Omental fat pad (tissue), 4 donors: Measurements from ENCODE around the gene RANBP2. TPM values are rescaled to one million over a fixed set of nuclear protein-coding genes. Genes with fewer than 3 reads are reported as not detected.
A peak's percentile ranks its signal among the peaks of the same experiment; 100 is the strongest.

Experiments
- ATAC-seq: fragments of 150-250 bp; one replicate; pipeline ENCODE4 v1.9.1; 2016; ENCODE audit warnings: mild to moderate bottlenecking, moderate library complexity; ENCODE audit not compliant: low FRiP score
- DNase-seq: peaks from one replicate; pipeline ENCODE4 v3.0.0-alpha.2; 2019; ENCODE audit warnings: low spot score
- total RNA-seq, 4 donors: library from RNA; depleted of rRNA; stranded (reverse); fragments of >200 nt; gene quantifications; one replicate each; pipeline ENCODE4 v1.1.0, GENCODE V29; 2016
- TF ChIP-seq, protein P1 (sequence below), 3 donors: fragments of 450-650 bp; IDR thresholded peaks; one replicate each; pipeline ENCODE4 v1.5.1; 2016 to 2017; ENCODE audit warnings: antibody characterized with exemption in 3 of 3, mild to moderate bottlenecking in 3 of 3, moderate library complexity in 2 of 3

RANBP2 gene
- total RNA-seq, 4 donors from 2014 or later = 60.3 to 154 (median 83.4) TPM

DNA sequence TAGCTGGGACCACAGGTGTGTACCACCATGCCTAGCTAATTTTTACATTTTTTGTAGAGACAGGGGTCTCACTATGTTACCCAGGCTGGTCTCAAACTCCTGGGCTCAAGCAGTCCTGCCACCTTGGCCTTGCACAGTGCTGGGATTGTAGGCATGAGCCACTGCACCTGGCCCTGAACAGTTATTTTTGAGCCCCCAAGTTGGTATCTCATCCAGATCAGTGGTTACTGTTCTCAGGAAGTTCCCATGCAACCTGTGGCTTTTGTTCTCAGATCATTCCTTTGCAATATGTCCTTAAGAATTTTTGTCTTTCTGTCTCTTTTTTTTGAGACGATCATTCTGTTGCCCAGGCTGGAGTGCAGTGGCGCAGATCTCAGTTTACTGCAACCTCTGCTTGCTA lies 59.6 kb downstream of the RANBP2 start:
- ATAC-seq = no peak
- TF ChIP-seq, protein P1, sequence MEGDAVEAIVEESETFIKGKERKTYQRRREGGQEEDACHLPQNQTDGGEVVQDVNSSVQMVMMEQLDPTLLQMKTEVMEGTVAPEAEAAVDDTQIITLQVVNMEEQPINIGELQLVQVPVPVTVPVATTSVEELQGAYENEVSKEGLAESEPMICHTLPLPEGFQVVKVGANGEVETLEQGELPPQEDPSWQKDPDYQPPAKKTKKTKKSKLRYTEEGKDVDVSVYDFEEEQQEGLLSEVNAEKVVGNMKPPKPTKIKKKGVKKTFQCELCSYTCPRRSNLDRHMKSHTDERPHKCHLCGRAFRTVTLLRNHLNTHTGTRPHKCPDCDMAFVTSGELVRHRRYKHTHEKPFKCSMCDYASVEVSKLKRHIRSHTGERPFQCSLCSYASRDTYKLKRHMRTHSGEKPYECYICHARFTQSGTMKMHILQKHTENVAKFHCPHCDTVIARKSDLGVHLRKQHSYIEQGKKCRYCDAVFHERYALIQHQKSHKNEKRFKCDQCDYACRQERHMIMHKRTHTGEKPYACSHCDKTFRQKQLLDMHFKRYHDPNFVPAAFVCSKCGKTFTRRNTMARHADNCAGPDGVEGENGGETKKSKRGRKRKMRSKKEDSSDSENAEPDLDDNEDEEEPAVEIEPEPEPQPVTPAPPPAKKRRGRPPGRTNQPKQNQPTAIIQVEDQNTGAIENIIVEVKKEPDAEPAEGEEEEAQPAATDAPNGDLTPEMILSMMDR (IDR thresholded peaks at IDR 0.05) = no peak
- no peak for DNase-seq

DNA sequence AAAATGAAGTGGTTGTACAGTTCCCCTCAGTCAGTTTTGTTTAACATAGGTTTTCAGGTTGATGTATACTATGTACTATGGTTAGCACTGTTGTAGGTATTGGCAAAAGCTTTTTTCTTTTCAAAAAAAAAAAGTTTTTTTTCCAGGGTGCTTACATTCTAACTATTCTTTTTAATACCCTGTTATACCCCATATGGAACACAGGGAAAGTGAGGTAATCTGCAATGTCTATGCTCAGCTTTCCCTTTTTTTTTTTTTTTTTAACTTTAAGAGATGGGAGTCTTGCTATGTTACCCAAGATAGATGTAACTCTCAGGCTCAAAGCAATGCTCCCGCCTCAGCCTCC lies 66.7 kb downstream of the RANBP2 start:
- TF ChIP-seq, protein P1 (IDR thresholded peaks at IDR 0.05) = no peak
- no peak for ATAC-seq
- no peak for DNase-seq

DNA sequence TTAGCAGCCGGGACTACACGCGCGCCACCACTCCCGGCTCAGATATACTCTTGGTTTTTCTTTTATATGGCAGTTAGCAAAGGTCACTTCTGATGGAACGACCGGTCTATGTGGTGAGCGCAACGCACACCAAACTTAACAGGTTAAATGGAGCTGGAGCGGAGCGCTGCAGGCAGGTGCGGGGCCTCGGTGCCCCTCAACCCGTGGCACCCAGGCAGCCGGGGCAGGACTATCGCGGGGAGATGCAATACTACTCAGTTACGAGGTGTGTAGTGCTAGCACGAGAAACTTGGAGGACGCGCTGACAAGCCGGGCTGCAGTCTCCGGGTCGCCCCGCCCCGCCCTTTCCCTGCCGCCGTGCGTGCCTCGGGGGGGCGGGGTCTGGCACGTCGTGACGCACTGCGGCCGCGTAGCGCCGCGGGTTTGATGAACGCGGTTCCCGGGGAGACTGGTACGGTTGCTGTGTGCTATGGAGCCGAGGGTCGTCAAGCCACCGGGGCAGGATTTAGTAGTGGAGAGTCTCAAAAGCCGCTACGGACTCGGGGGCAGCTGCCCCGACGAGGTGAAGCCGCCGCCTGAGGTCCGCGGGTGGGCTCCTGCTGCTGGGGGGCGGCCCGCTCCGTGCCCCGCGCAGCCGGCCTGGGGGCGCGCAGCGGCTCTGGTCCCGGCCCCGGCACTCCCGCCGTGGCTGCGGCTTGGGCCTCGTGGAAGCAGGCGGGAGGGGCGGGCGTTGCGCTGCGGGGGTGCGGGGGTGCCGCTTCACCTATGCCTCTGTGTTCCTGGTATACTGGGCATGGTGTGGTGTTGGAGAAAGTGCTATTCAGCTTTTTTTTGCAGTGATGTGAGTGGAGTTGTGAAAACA lies 67.3 kb downstream of the RANBP2 start, which contains the start of gene CCDC138:
TSS of gene CCDC138 (plus strand) at position 418 of the 862 bp plus-strand sequence. CDS start at position 470, 52 bp downstream.
- peak; percentile 70 for DNase-seq
- ATAC-seq = peak; percentile 98
- TF ChIP-seq, protein P1 (IDR thresholded peaks at IDR 0.05) = no peak

DNA sequence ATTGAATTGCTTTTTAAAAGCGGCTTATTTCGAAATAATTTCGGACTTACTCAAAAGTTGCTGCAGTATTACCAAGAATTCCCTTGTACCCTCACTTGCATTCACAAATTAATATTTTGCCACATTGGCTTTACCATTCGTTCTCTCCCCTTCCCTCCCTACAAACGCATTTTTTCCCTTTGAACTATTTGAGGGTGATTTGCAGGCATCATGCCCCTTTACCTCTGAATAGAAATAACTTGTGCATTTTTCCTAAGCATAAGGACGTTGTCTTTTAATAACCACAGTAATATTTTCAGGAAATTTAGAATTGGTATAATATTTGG lies 67.9 kb downstream of the RANBP2 start:
- DNase-seq = no peak
- ATAC-seq = no peak
- TF ChIP-seq, protein P1 (IDR thresholded peaks at IDR 0.05) = no peak

DNA sequence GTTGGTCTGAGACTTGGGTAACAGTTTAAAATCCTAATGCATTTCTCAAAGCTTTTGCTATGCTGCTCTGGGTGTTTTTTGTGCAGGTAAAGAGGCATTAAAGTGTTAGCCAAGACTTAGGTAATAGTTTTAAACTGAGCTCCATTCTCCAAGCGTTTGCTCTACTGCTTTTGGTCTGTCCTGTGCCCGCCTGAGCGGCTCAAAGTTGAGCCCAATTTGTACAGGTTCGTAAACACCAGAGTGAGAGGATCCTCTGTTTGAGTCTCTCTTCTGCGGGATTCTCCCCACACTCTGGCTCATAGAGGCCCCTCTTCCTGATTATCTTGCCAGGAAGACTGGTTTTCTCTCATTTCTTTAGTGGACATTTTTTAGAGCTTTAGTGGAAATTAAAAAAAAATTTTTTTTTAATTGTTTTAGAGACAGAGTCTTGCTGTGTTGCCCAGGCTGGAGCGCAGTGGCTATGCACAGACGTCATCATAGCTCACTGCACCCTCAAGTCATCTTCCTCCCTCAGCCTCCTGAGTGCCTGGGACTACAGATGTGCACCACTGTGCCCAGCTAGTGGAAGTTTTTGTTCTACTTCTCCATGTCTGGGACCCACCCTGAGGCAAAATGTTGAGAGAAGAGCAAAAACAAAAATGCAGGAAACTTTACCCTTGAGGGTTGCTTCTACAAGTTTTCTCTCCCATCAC lies 83.9 kb downstream of the RANBP2 start:
- TF ChIP-seq, protein P1 (IDR thresholded peaks at IDR 0.05) = no peak
- DNase-seq (no peak), ATAC-seq (no peak)

DNA sequence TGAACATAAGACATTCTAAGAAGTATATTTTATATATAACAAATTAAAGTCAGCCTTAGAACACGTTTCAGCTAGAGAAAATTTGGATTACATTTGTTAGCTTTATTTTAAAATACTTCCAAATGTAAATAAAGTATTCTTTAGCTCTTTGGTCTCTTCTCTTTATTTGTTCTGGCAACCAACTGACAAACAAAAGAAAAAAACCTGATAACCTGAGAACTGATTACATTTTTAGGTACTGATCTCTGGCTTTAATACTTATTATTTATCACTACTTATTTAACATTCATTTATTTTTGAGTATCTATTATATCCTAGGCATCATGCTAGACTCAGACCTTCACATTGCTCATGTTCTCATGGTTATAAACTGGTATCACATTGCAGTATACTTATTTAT lies 85.8 kb downstream of the RANBP2 start:
- no peak for DNase-seq
- no peak for ATAC-seq
- TF ChIP-seq, protein P1 (IDR thresholded peaks at IDR 0.05) = no peak
